Liver (tissue), 3 donors: ENCODE data around the gene PLEKHM2.

Experiments
- EGR1 ChIP-seq, 2 donors: IDR thresholded peaks; 2 replicates each; pipeline ENCODE4 v1.6.1; 2016 to 2018; ENCODE audit warnings: antibody characterized with exemption in 2 of 2, low read depth in 2 of 2
- JUND ChIP-seq, 2 donors: IDR thresholded peaks; 2 replicates each; pipeline ENCODE4 v1.6.1; 2016; ENCODE audit warnings: antibody characterized with exemption in 2 of 2
- SP1 ChIP-seq: IDR thresholded peaks from 2 replicates; pipeline ENCODE4 v1.6.1; 2018; ENCODE audit warnings: antibody characterized with exemption, mild to moderate bottlenecking
- YY1 ChIP-seq: IDR thresholded peaks from 2 replicates; pipeline ENCODE4 v1.6.1; 2016; ENCODE audit warnings: antibody characterized with exemption, mild to moderate bottlenecking
- TF ChIP-seq, protein P1 (sequence below): fragments of 150-350 bp; IDR thresholded peaks from 2 replicates; pipeline ENCODE4 v1.5.1; 2017; ENCODE audit warnings: improper control_type of control experiment, low read depth, low read length; ENCODE audit not compliant: missing input control
- TF ChIP-seq, protein P2 (sequence below): IDR thresholded peaks from 2 replicates; pipeline ENCODE4 v1.6.1; 2016; ENCODE audit warnings: antibody characterized with exemption
- donor health status: healthy.
- donor health status: healthy.

DNA sequence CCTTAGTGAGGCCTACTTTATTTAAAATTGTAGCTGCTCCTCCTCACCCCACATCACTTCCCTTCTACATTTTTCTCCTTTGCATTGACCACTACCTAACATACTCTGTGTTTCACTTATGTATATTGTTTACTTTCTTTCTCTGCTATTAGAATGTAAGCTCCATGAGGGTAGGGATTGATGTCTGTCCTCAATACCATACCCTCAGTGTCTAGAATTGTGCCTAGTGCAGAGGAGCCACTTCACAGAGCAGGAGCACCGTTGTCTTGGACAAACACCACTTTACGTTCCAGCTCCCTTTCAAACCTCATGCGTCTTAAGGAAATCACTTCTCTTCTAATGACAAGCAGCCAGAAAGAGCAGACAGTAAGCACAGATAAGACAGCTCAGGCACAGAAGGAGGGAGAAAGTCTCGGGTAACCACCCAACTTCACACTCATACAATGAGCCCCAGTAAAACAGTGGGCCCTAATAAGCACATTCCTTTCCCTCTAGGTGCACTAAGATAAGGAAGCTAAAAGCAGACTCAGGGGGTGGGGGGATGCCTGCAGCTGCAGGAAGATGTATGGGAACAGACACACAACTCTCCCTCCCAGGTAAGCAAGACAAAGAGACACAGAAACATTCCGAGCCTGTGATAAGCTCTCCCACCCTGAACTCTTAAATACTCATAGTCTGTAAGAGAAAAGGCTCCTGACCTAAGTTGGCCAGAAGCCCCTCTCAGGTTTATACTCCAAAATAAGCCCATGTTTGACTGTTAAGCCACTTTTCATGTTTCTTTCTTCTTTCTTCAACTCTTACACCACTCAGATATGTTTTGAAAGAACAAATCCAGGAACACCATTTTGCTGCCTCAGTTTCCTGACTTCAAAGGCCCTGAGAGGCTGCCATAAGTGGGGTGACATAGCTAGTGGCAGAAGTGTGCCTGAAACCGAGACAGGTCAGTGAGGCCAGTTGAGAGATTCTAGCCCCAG is 7.1 kb upstream of the PLEKHM2 start:
- TF ChIP-seq, protein P1, sequence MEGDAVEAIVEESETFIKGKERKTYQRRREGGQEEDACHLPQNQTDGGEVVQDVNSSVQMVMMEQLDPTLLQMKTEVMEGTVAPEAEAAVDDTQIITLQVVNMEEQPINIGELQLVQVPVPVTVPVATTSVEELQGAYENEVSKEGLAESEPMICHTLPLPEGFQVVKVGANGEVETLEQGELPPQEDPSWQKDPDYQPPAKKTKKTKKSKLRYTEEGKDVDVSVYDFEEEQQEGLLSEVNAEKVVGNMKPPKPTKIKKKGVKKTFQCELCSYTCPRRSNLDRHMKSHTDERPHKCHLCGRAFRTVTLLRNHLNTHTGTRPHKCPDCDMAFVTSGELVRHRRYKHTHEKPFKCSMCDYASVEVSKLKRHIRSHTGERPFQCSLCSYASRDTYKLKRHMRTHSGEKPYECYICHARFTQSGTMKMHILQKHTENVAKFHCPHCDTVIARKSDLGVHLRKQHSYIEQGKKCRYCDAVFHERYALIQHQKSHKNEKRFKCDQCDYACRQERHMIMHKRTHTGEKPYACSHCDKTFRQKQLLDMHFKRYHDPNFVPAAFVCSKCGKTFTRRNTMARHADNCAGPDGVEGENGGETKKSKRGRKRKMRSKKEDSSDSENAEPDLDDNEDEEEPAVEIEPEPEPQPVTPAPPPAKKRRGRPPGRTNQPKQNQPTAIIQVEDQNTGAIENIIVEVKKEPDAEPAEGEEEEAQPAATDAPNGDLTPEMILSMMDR = no peak
- TF ChIP-seq EGR1 (IDR thresholded peaks at IDR 0.05; ENCODE audit: low read depth in 2 of 2) (no peak), YY1 (no peak), JUND (IDR thresholded peaks at IDR 0.05) (no peak), SP1 (no peak)
- TF ChIP-seq, protein P2, sequence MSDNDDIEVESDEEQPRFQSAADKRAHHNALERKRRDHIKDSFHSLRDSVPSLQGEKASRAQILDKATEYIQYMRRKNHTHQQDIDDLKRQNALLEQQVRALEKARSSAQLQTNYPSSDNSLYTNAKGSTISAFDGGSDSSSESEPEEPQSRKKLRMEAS = no peak
